GM23338 (cell line): ENCODE data around the gene B3GNT9. TPM values are rescaled to one million over a fixed set of nuclear protein-coding genes. Genes with fewer than 3 reads are reported as not detected.

Experiments
- ATAC-seq: fragments of 200-7000 bp; cut with Tn5 transposase; 3 replicates; pipeline ENCODE4 v1.9.1; 2020
- DNase-seq: peaks from one replicate; pipeline ENCODE4 v3.0.0-alpha.2; 2015; ENCODE audit warnings: low spot score
- H2AFZ ChIP-seq: fragments of 200-600 bp; sonication (generic); 2 replicates; pipeline ENCODE4 v1.8.0; 2016; ENCODE audit warnings: antibody characterized with exemption, mild to moderate bottlenecking, moderate library complexity
- H3F3A ChIP-seq: fragments of 200-600 bp; sonication (generic); replicated peaks from 2 replicates; pipeline ENCODE4 v1.8.0; 2017; ENCODE audit warnings: antibody characterized with exemption, mixed run types, low read depth
- H3K27ac ChIP-seq: fragments of 200-600 bp; sonication (generic); 2 replicates; pipeline ENCODE4 v1.6.1; 2016; ENCODE audit warnings: low read depth
- H3K27me3 ChIP-seq: fragments of 200-600 bp; sonication (generic); 2 replicates; pipeline ENCODE4 v1.8.0; 2016; ENCODE audit warnings: mild to moderate bottlenecking, mixed run types, moderate library complexity; ENCODE audit not compliant: insufficient read depth
- H3K36me3 ChIP-seq: fragments of 200-600 bp; sonication (generic); 2 replicates; pipeline ENCODE4 v1.8.0; 2016; ENCODE audit warnings: mild to moderate bottlenecking; ENCODE audit not compliant: insufficient read depth
- H3K4me1 ChIP-seq: fragments of 200-600 bp; sonication (generic); 2 replicates; pipeline ENCODE4 v1.8.0; 2016; ENCODE audit warnings: mild to moderate bottlenecking, moderate library complexity; ENCODE audit not compliant: insufficient read depth
- H3K4me2 ChIP-seq: fragments of 200-600 bp; sonication (generic); 2 replicates; pipeline ENCODE4 v1.7.1; 2017; ENCODE audit warnings: mixed run types
- H3K4me3 ChIP-seq: fragments of 200-600 bp; sonication (generic); 2 replicates; pipeline ENCODE4 v1.6.1; 2016; ENCODE audit warnings: mixed run types
- H3K79me2 ChIP-seq: fragments of 200-600 bp; sonication (generic); replicated peaks from 2 replicates; pipeline ENCODE4 v1.8.0; 2017; ENCODE audit warnings: mild to moderate bottlenecking; ENCODE audit not compliant: insufficient read depth
- H3K9me2 ChIP-seq: fragments of 200-600 bp; sonication (generic); 2 replicates; pipeline ENCODE4 v1.8.0; 2017; ENCODE audit not compliant: insufficient read depth
- H4K20me1 ChIP-seq: fragments of 200-600 bp; sonication (generic); replicated peaks from 2 replicates; pipeline ENCODE4 v1.8.0; 2017; ENCODE audit warnings: mild to moderate bottlenecking; ENCODE audit not compliant: insufficient read depth
- H3K27ac Mint-ChIP-seq: 2 replicates; pipeline ENCODE4 v1.8.0; 2020; ENCODE audit warnings: inconsistent platforms, mild to moderate bottlenecking, moderate library complexity, mixed read lengths
- H3K27me3 Mint-ChIP-seq: 3 replicates; pipeline ENCODE4 v1.8.0; 2022; ENCODE audit warnings: low read depth, mild to moderate bottlenecking, moderate library complexity, mixed read lengths, inconsistent platforms; ENCODE audit not compliant: insufficient read depth, poor library complexity
- H3K36me3 Mint-ChIP-seq: 3 replicates; pipeline ENCODE4 v1.8.0; 2021; ENCODE audit warnings: low read depth, mild to moderate bottlenecking, inconsistent platforms, moderate library complexity, mixed read lengths
- H3K4me1 Mint-ChIP-seq: 3 replicates; pipeline ENCODE4 v1.8.0; 2020; ENCODE audit warnings: mild to moderate bottlenecking, inconsistent platforms, mixed read lengths
- H3K4me3 Mint-ChIP-seq: 3 replicates; pipeline ENCODE4 v1.8.0; 2021; ENCODE audit warnings: moderate library complexity, mild to moderate bottlenecking, inconsistent platforms, mixed read lengths
- H3K9me3 Mint-ChIP-seq: 3 replicates; pipeline ENCODE4 v1.8.0; 2020; ENCODE audit warnings: moderate library complexity, mild to moderate bottlenecking, inconsistent platforms, mixed read lengths
- CREB1 ChIP-seq: fragments of 250-450 bp; sonication (Bioruptor Pico); IDR thresholded peaks from 2 replicates; pipeline ENCODE4 v1.5.0; 2020; ENCODE audit warnings: low read depth, mild to moderate bottlenecking, moderate library complexity
- CTCF ChIP-seq, 2 experiments: fragments of 200-600 bp in 1 of 2; sonication (generic) in 1 of 2; conservative IDR thresholded peaks; 2 replicates each; pipeline versions ENCODE4 v1.5.1 to v1.6.1; 2016 to 2017; ENCODE audit warnings: antibody characterized with exemption in 2 of 2, low read depth in 2 of 2, mild to moderate bottlenecking in 2 of 2, moderate library complexity in 1 of 2
- EZH2 ChIP-seq: fragments of 200-600 bp; sonication (generic); IDR thresholded peaks from one replicate; pipeline ENCODE4 v1.8.0; 2017; ENCODE audit warnings: antibody characterized with exemption, mild to moderate bottlenecking, low read depth; ENCODE audit not compliant: unreplicated experiment
- EZH2phosphoT487 ChIP-seq: fragments of 200-600 bp; sonication (generic); IDR thresholded peaks from one replicate; pipeline ENCODE4 v1.8.1; 2018; ENCODE audit warnings: antibody characterized with exemption; ENCODE audit not compliant: unreplicated experiment
- JUNB ChIP-seq: IDR thresholded peaks from one replicate; pipeline ENCODE4 v1.6.1; 2016; ENCODE audit warnings: antibody characterized with exemption; ENCODE audit not compliant: unreplicated experiment
- NANOG ChIP-seq: IDR thresholded peaks from 2 replicates; pipeline ENCODE4 v1.6.1; 2016; ENCODE audit warnings: antibody characterized with exemption, borderline replicate concordance
- REST ChIP-seq: IDR thresholded peaks from one replicate; pipeline ENCODE4 v1.6.1; 2018; ENCODE audit warnings: antibody characterized with exemption; ENCODE audit not compliant: unreplicated experiment
- STAT1 ChIP-seq: IDR thresholded peaks from one replicate; pipeline ENCODE4 v1.6.1; 2016; ENCODE audit warnings: antibody characterized with exemption; ENCODE audit not compliant: unreplicated experiment
- ZNF114 ChIP-seq: fragments of 250-450 bp; sonication (Bioruptor Pico); IDR thresholded peaks from 2 replicates; pipeline ENCODE4 v1.5.0; 2020; ENCODE audit warnings: mild to moderate bottlenecking, moderate library complexity
- ZNF331 ChIP-seq: fragments of 250-450 bp; sonication (Bioruptor Pico); IDR thresholded peaks from 2 replicates; pipeline ENCODE4 v1.5.0; 2020; ENCODE audit warnings: low read depth, mild to moderate bottlenecking, moderate library complexity
- ZNF462 ChIP-seq: fragments of 250-450 bp; sonication (Bioruptor Pico); IDR thresholded peaks from 2 replicates; pipeline ENCODE4 v1.5.0; 2020; ENCODE audit warnings: mild to moderate bottlenecking, moderate library complexity
- polyA plus RNA-seq: library from polyadenylated mRNA; unstranded; fragments of >200 nt; fragmentation: Nextera tagmentation; extraction: Ambion mirVana; gene quantifications from 2 replicates; pipeline ENCODE4 v1.2.1, GENCODE V29; 2016
- total RNA-seq: library from RNA; depleted of rRNA; stranded (reverse); fragments of >200 nt; shearing (Covaris generic); gene quantifications from 2 replicates; pipeline ENCODE4 v1.2.3, GENCODE V29; 2014

The B3GNT9 gene
- total and polyA plus RNA-seq, 2 experiments from 2014 or later, result 0.99 to 7.0 TPM

- no peak overlapping the region for H3K27ac ChIP-seq
- no peak for ATAC-seq
- no peaks in the 10 kb centered on the region for H3K9me2 ChIP-seq
- Mint-ChIP-seq H3K27ac (no peak overlapping the region), H3K27me3 (peaks cover 3% of the 10 kb centered on the region), H3K9me3 (no peaks in the 10 kb centered on the region), H3K36me3 (peaks cover 28% of the 10 kb centered on the region), H3K4me1 (no peaks in the 10 kb centered on the region), H3K4me3 (no peak overlapping the region)
- H3K36me3 ChIP-seq, result peaks cover 17% of the 10 kb centered on the region; the same call in 1 of the 2 replicates
- TF ChIP-seq ZNF462 (CRISPR knock-in tag), result no peak
- TF ChIP-seq CREB1 (CRISPR knock-in tag), result no peak
- H2AFZ ChIP-seq, result no peak overlapping the region
- no peak overlapping the region for H3K4me3 ChIP-seq
- H3K79me2 ChIP-seq, result no peaks in the 10 kb centered on the region
- no peaks in the 10 kb centered on the region; the same call in 1 of the 2 replicates for H4K20me1 ChIP-seq
- no peaks in the 10 kb centered on the region for H3F3A ChIP-seq
- H3K27me3 ChIP-seq, result no peaks in the 10 kb centered on the region
- no peak for DNase-seq
- H3K4me1 ChIP-seq, result no peaks in the 10 kb centered on the region
- no peak overlapping the region for H3K4me2 ChIP-seq
These were observed 21.4 kb downstream of the B3GNT9 start for GRCh38 chr16:67129422-67129821.

GRCh38 chr16:67128887-67129286 is 21.9 kb downstream of the B3GNT9 start:
- no peak for DNase-seq
- Histone ChIP-seq H2AFZ (no peak overlapping the region), H3K79me2 (no peaks in the 10 kb centered on the region), H3K4me1 (no peaks in the 10 kb centered on the region), H3K36me3 (peaks cover 14% of the 10 kb centered on the region; the same call in 1 of the 2 replicates), H3K4me2 (no peak overlapping the region), H3K27ac (no peak overlapping the region), H3K27me3 (no peaks in the 10 kb centered on the region), H4K20me1 (no peaks in the 10 kb centered on the region; the same call in 1 of the 2 replicates), H3F3A (no peaks in the 10 kb centered on the region), H3K9me2 (no peaks in the 10 kb centered on the region), H3K4me3 (no peak overlapping the region)
- Mint-ChIP-seq H3K4me1 (no peaks in the 10 kb centered on the region), H3K36me3 (peaks cover 23% of the 10 kb centered on the region), H3K9me3 (no peaks in the 10 kb centered on the region), H3K4me3 (no peak overlapping the region), H3K27me3 (peaks cover 3% of the 10 kb centered on the region), H3K27ac (no peak overlapping the region; the same call in 1 of the 2 replicates)
- ATAC-seq, result no peak
- TF ChIP-seq EZH2phosphoT487 (no peak), ZNF114 (no peak), JUNB (no peak), CREB1 (CRISPR knock-in tag) (no peak), CTCF (conservative IDR thresholded peaks at IDR 0.05; ENCODE audit: low read depth in 2 of 2) (no peak), EZH2 (no peak), REST (no peak), ZNF331 (no peak), NANOG (no peak), STAT1 (no peak)
